Stimulated activated CD4-positive, alpha-beta T cell treated with anti-CD3 and anti-CD28 coated beads, Interleukin-1b, Interleukin-23, amount 100 ng/mL, for 24 hours (primary cell): ENCODE measurements around the gene SUPT20HL1.
A peak's percentile ranks its signal among the peaks of the same experiment; 100 is the strongest.
"Not testable (repeated sequence)": the region's sequence is repeated elsewhere in the genome, so short reads cannot be mapped to it uniquely, and the experiment has no call there.

Experiments
- DNase-seq, 4 experiments: peaks; one replicate each; pipeline ENCODE4 v3.0.0-alpha.2; 2020; ENCODE audit warnings: low read depth in 4 of 4, low spot score in 1 of 4

Gene SUPT20HL1

GRCh38 chrX:24363432-24364181 lies 3.2 kb downstream of the SUPT20HL1 start:
- DNase-seq = not testable (repeated sequence)

DNA sequence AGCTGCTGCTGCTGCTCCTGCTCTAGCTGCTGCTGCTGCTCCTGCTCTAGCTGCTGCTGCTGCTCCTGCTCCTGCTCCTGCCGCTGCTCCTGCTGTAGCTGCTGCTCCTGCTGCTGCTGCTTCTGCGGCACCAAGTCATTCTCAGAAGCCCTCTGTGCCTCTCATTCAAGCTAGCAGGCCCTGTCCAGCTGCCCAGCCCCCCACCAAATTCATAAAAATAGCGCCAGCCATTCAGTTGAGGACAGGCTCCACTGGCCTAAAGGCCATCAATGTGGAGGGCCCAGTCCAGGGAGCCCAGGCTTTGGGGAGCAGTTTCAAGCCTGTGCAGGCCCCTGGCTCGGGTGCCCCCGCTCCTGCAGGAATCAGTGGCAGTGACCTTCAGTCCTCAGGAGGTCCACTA lies 3.9 kb downstream of the SUPT20HL1 start:
- DNase-seq = no peak

DNA sequence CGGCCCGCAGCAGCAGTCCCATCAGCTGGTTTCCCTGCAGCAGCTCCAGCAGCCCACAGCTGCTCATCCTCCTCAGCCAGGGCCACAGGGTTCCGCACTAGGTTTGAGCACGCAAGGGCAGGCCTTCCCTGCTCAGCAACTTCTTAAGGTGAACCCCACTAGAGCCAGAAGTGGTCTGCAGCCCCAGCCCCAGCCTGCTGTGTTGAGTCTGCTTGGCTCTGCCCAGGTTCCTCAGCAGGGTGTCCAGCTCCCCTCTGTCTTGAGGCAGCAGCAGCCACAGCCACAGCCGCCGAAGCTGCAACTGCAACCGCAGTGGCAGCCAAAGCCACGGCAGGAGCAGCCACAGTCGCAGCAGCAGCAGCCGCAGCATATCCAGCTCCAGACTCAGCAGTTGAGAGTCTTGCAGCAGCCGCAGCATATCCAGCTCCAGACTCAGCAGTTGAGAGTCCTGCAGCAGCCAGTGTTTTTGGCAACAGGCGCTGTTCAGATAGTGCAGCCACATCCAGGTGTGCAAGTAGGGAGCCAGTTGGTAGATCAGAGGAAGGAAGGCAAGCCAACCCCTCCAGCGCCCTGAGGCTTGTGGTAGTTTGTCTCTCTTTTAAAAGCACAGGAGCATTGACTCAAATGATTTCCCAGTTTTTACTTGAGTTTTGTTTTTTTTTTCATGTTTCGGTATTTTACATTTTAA lies 4.6 kb downstream of the SUPT20HL1 start:
- no peak for DNase-seq

DNA sequence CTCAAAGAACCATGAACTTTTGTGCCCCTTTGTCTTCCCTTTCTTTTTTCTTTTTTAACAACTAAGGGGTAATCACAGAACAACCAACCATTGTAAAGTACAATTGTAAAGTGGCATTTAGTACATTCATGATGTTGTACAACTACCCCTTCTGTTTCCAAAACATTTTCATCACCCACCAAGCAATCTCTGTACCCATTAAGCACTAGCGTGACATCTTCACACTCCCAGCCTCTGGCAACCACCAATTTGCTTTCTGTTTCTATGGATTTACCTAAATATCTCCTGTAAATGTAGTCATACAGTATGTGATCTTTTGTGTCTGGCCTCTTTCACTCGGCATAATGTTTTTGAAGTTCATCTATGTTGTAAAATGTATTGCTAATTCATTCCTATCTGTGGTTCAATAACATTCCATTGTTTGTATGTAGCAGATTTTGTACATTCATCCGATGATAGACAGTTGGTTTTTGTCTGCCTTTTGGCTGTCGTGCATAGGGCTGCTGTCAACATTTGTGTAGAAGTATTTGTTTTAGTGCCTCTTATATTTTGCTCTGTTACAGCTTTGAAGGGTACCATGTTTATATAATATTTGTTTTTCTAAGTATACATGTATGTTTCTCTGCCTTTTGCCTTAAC lies 6.4 kb downstream of the SUPT20HL1 start:
- not testable (repeated sequence) for DNase-seq

DNA sequence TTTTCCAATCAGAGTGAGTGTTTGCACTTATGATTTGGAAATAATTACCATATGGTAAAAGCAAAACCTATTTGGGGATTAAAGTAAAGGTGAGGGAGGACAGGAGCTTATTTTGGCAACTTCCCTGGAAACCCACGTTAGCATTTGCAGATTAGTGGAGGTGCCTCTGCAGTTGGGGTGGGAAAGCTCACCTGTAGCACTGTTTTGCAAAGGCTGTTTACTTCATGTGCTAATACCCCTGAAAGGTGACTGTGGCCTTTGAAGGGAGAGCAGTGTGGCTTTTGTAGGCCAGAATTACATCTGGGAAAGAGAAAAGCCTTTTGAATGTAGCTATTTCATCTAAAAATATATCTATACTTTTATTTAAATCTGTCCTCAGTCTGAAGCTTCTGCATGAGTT lies 9.4 kb downstream of the SUPT20HL1 start:
- DNase-seq = no peak

DNA sequence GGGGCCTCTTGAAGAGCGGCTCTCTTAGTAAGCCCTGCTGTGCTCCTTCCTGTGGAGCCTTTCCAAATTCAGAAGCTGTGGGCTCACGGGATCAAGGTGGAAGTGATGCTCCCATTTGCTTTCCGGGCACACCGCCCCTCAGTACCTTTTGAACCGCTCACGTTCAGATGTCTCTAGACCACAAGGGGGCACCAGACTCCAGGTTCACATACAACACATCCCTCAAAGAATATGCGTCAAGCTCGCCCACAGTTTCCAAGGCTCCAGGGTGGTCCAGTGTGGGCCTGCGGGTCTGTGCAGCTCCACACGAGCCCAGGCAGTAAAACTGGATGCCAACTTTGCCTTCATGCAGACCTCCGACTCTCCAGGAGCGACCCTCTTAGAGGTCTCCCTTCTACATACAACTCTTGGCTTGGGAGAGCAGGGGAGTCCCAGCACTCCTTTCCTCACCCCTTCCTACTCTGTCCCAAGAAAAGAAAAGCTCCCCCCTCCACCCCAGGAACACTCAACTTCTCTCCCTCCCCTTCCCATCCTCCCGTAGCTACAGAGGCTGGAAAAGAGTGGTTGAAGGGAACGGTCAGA lies 11.0 kb downstream of the SUPT20HL1 start:
- DNase-seq = peak; percentile 4 to 42 (median 22)

- no peak for DNase-seq
Measured at GRCh38 chrX:24372021-24372763, 11.8 kb downstream of the SUPT20HL1 start.

- DNase-seq = no peak
Measured at GRCh38 chrX:24375600-24376131, 15.2 kb downstream of the SUPT20HL1 start.

GRCh38 chrX:24376403-24376802 lies 16.0 kb downstream of the SUPT20HL1 start:
- no peak for DNase-seq

GRCh38 chrX:24377195-24377594 lies 16.8 kb downstream of the SUPT20HL1 start:
- DNase-seq = no peak

GRCh38 chrX:24377911-24378468 lies 17.6 kb downstream of the SUPT20HL1 start:
- no peak for DNase-seq

- no peak for DNase-seq
Measured at GRCh38 chrX:24378706-24379105, 18.3 kb downstream of the SUPT20HL1 start.

DNA sequence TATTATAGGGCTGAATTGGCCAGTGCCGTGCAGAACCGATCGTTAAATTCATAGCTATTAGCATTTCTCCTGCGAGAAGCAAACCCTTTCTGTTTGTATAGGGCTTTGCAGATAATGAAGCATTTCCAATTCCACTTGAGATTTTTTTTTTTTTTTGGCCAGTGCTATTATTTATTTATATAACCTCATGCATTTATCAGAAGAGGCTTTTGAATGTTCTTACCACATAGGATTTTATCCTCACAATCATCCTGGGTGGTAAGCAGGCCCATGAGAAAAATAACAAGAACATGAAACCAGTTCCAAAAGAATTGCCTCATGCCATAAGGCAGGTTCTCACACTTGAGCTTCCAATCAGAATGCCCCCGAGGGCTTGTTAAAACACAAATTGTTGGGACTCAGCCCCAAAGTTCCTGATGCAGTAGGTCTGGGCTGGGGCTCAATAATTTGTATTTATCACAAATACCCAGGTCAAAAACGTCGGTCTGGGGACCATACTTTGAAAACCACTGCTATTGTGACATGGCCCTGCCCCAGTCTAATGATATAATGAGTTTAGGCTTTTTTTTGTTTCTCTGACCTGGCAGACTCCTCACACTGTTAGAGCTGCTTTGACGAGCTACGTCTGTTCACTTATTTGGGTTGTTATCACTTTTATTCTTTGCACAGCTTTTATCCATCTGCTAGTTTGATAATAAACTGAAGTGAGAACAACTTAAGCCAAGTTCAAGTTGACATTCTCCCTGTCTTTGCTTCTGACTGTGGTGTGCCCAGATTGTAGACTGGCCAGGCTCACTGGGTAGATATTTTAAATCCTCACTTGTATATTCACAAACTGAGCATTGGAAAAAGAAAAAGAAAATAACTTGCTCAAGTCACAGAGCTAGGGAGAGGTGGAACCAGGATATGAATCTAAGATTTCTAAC lies 20.1 kb downstream of the SUPT20HL1 start:
- DNase-seq = no peak

- not testable (repeated sequence) for DNase-seq
Measured at GRCh38 chrX:24382315-24382714, 21.9 kb downstream of the SUPT20HL1 start.

DNA sequence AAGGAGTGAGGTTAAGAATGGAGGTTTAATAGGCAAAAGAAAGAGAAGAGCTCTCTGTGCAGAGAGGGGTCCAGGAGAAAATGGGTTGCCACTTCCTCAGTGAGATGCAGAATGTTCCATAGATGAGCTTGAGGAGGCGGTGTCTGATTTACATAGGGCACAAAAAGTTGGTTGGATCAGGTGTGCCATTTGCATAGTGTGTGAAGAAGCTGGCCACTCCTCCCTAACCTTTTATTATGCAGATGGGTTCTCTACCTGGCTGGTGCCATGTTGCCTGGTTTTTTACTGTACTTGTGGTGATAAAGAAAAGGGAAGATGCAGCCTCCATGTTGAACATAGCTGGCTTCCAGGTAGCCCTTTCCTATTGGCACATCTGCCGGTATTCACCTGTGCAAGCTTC lies 27.3 kb downstream of the SUPT20HL1 start:
- no peak for DNase-seq

DNA sequence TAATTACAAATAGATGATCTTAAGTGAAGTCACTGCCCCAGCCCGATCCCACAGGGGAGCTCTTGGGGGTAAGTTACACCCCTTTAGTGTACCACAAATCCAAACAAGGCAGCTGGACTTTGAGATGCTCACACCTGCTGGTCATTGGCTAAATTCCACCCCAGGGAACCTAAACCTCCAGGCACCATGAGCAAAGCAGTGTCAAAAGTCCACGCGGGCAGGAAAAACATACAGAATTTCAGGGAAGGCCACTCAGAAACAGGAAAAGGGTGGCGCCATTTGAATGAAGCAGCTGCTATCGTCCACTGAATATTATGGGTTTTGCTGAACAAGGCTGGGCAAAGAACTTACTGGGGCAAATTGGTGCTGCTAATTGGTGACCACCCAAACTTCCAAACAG lies 30.9 kb downstream of the SUPT20HL1 start:
- no peak for DNase-seq

GRCh38 chrX:24391843-24392242 lies 31.4 kb downstream of the SUPT20HL1 start:
- no peak for DNase-seq

GRCh38 chrX:24392709-24393108 lies 32.3 kb downstream of the SUPT20HL1 start:
- DNase-seq = no peak

GRCh38 chrX:24395775-24396174 lies 35.3 kb downstream of the SUPT20HL1 start:
- peak in 2 of 4 experiments; percentile 6 to 9 for DNase-seq
